NB4 (cell line): ENCODE data around the gene FBP1.

Experiments used
- CTCF ChIP-seq: IDR thresholded peaks from one replicate; pipeline ENCODE4 v1.5.1; 2012; ENCODE audit warnings: low read depth, low read length
- MAX ChIP-seq: IDR thresholded peaks from 2 replicates; pipeline ENCODE4 v1.6.1; 2011; ENCODE audit warnings: low read depth, low read length
- POLR2A ChIP-seq: IDR thresholded peaks from 2 replicates; pipeline ENCODE4 v1.6.1; 2011; ENCODE audit warnings: mild to moderate bottlenecking; ENCODE audit not compliant: insufficient read length; ENCODE audit errors: extremely low read depth

GRCh38 chr9:94603259-94604160, 35.8 kb downstream of the FBP1 start:
- peak; percentile 65 for TF ChIP-seq CTCF
- TF ChIP-seq MAX: no peak
- no peak for TF ChIP-seq POLR2A
